ENCODE measurements around the gene ETV7. TPM values are rescaled to one million over a fixed set of nuclear protein-coding genes. Genes with fewer than 3 reads are reported as not detected.

ETV7 gene
- total RNA-seq, 1 donor from 2014 or later, result not detected

- H3K9me3 ChIP-seq (ENCODE audit: control insufficient read depth in 3 of 3, low read length in 3 of 3), result no peaks in the 10 kb centered on the region
- H3K4me3 ChIP-seq (ENCODE audit: low read length in 3 of 3), result no peak overlapping the region
- no peak overlapping the region for H3K27ac ChIP-seq (ENCODE audit: low read depth, low read length)
- no peaks in the 10 kb centered on the region for H3K4me1 ChIP-seq (ENCODE audit: control insufficient read depth in 3 of 3, insufficient read depth in 3 of 3, low read length in 3 of 3)
- peaks cover 0 to 11% (median 6%) of the 10 kb centered on the region in 3 donors for H3K27me3 ChIP-seq (ENCODE audit: control insufficient read depth in 3 of 3, insufficient read depth in 3 of 3, low read length in 3 of 3)
- no peak overlapping the region for H3K9ac ChIP-seq (ENCODE audit: low read depth in 1 of 3, low read length in 3 of 3)
- no peaks in the 10 kb centered on the region for H3K36me3 ChIP-seq (ENCODE audit: control insufficient read depth in 3 of 3, insufficient read depth in 3 of 3, low read length in 3 of 3)
Measured at GRCh38 chr6:36376742-36377141, 10.7 kb downstream of the ETV7 start.

DNA sequence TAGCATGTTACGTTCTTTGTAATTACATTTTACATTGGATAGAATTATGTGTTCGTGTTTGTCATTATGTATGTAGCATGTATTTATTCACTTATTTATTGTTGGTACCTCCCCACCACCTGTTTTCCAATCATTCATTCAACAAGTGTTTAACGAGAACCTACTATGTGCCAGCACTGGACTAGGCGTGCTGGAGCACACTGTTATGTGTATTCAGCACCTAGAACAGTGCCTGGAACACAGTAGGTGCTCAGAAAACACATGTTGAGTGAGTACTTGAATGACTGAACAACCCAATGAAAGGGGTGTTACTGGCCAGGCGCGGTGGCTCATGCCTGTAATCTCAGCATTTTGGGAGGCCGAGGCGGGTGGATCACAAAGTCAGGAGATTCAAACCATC lies 11.3 kb downstream of the ETV7 start:
- no peak overlapping the region for H3K27ac ChIP-seq (ENCODE audit: low read depth, low read length)
- H3K4me3 ChIP-seq (ENCODE audit: low read length in 3 of 3), result no peak overlapping the region
- no peaks in the 10 kb centered on the region for H3K36me3 ChIP-seq (ENCODE audit: control insufficient read depth in 3 of 3, insufficient read depth in 3 of 3, low read length in 3 of 3)
- peaks cover 0 to 11% (median 6%) of the 10 kb centered on the region in 3 donors for H3K27me3 ChIP-seq (ENCODE audit: control insufficient read depth in 3 of 3, insufficient read depth in 3 of 3, low read length in 3 of 3)
- H3K9me3 ChIP-seq (ENCODE audit: control insufficient read depth in 3 of 3, low read length in 3 of 3), result no peaks in the 10 kb centered on the region
- no peaks in the 10 kb centered on the region for H3K4me1 ChIP-seq (ENCODE audit: control insufficient read depth in 3 of 3, insufficient read depth in 3 of 3, low read length in 3 of 3)
- no peak overlapping the region for H3K9ac ChIP-seq (ENCODE audit: low read depth in 1 of 3, low read length in 3 of 3)

DNA sequence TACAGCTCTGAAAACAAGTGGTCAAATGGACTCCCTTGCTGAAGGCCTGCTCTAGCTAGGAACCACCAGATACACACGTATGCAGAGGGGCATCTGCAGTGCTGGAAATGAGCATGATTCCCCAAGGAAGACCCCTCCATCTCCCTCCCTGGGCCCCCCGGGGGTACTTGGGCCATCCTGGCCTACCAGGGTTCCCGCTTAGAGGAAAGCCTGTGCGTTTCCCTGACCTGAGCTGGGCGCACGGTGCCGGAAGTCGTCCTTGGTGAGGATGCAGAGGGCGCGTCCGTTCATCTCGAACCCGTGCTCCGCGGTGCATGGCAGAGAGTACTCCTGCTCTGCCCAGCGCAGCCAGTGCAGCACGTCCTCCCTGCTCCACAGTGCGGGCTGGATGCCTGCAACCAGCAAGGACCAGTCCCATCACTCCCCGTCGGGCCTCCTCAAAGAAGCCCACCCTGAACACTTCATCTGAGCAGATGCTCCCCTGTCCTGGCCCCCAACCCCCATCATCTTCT lies 11.8 kb downstream of the ETV7 start:
- peaks cover 0 to 11% (median 6%) of the 10 kb centered on the region in 3 donors for H3K27me3 ChIP-seq (ENCODE audit: control insufficient read depth in 3 of 3, insufficient read depth in 3 of 3, low read length in 3 of 3)

GRCh38 chr6:36374972-36375371 lies 12.5 kb downstream of the ETV7 start:
- Histone ChIP-seq H3K4me3 (ENCODE audit: low read length in 3 of 3) (no peak overlapping the region), H3K4me1 (ENCODE audit: control insufficient read depth in 3 of 3, insufficient read depth in 3 of 3, low read length in 3 of 3) (no peaks in the 10 kb centered on the region), H3K9ac (ENCODE audit: low read depth in 1 of 3, low read length in 3 of 3) (no peak overlapping the region), H3K27me3 (ENCODE audit: control insufficient read depth in 3 of 3, insufficient read depth in 3 of 3, low read length in 3 of 3) (peaks cover 0 to 11% (median 6%) of the 10 kb centered on the region in 3 donors), H3K9me3 (ENCODE audit: control insufficient read depth in 3 of 3, low read length in 3 of 3) (no peaks in the 10 kb centered on the region), H3K27ac (ENCODE audit: low read depth, low read length) (no peak overlapping the region), H3K36me3 (ENCODE audit: control insufficient read depth in 3 of 3, insufficient read depth in 3 of 3, low read length in 3 of 3) (no peaks in the 10 kb centered on the region)

More for the DNA sequence above, 11.8 kb downstream of the ETV7 start:
- no peaks in the 10 kb centered on the region for H3K4me1 ChIP-seq (ENCODE audit: control insufficient read depth in 3 of 3, insufficient read depth in 3 of 3, low read length in 3 of 3)
- H3K36me3 ChIP-seq (ENCODE audit: control insufficient read depth in 3 of 3, insufficient read depth in 3 of 3, low read length in 3 of 3), result no peaks in the 10 kb centered on the region
- H3K27ac ChIP-seq (ENCODE audit: low read depth, low read length), result no peak overlapping the region
- H3K9me3 ChIP-seq (ENCODE audit: control insufficient read depth in 3 of 3, low read length in 3 of 3), result no peaks in the 10 kb centered on the region
- no peak overlapping the region for H3K9ac ChIP-seq (ENCODE audit: low read depth in 1 of 3, low read length in 3 of 3)
- no peak overlapping the region for H3K4me3 ChIP-seq (ENCODE audit: low read length in 3 of 3)

GRCh38 chr6:36374194-36374593 lies 13.3 kb downstream of the ETV7 start:
- Histone ChIP-seq H3K27ac (ENCODE audit: low read depth, low read length) (no peak overlapping the region), H3K4me1 (ENCODE audit: control insufficient read depth in 3 of 3, insufficient read depth in 3 of 3, low read length in 3 of 3) (peaks cover 3 to 6% (median 5%) of the 10 kb centered on the region in 3 donors), H3K9me3 (ENCODE audit: control insufficient read depth in 3 of 3, low read length in 3 of 3) (no peaks in the 10 kb centered on the region), H3K36me3 (ENCODE audit: control insufficient read depth in 3 of 3, insufficient read depth in 3 of 3, low read length in 3 of 3) (no peaks in the 10 kb centered on the region), H3K4me3 (ENCODE audit: low read length in 3 of 3) (no peak overlapping the region), H3K27me3 (ENCODE audit: control insufficient read depth in 3 of 3, insufficient read depth in 3 of 3, low read length in 3 of 3) (peaks cover 0 to 11% (median 6%) of the 10 kb centered on the region in 3 donors), H3K9ac (ENCODE audit: low read depth in 1 of 3, low read length in 3 of 3) (no peak overlapping the region)

DNA sequence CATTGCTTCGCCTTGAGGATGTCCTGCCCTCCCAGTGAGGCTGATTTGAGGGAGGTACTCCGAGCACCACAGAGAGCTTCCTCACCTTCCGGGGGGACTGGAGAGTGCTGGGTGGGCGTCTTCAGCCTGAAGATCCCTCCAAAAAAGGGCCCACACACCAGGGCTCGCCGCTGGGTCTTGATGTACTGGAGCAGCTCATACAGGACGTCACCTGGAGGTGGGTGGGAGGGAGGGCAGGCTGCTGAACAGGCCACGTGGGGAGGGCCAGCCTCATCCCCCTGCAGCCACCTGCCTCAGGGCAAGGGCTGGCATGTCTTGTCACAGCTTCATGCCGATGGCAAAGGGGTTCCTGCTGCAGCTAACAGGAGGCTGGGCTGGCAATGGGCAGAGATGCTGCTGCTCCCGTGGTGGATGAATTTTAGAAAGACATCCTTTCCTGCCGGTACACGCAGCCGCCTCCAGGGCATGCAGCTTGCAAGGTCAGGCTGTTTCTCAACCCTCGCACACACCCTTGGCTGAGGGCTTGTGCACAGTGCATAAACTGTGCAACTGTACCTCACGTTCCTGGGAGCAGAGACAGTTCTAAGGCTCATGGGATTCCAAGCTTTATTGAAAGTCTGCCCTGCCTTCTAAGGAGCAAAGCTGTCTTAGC lies 14.0 kb downstream of the ETV7 start:
- Histone ChIP-seq H3K36me3 (ENCODE audit: control insufficient read depth in 3 of 3, insufficient read depth in 3 of 3, low read length in 3 of 3) (no peaks in the 10 kb centered on the region), H3K27ac (ENCODE audit: low read depth, low read length) (no peak overlapping the region), H3K27me3 (ENCODE audit: control insufficient read depth in 3 of 3, insufficient read depth in 3 of 3, low read length in 3 of 3) (peaks cover 0 to 11% (median 6%) of the 10 kb centered on the region in 3 donors), H3K9me3 (ENCODE audit: control insufficient read depth in 3 of 3, low read length in 3 of 3) (no peaks in the 10 kb centered on the region), H3K4me1 (ENCODE audit: control insufficient read depth in 3 of 3, insufficient read depth in 3 of 3, low read length in 3 of 3) (peaks cover 7 to 13% (median 10%) of the 10 kb centered on the region in 3 donors), H3K4me3 (ENCODE audit: low read length in 3 of 3) (no peak overlapping the region), H3K9ac (ENCODE audit: low read depth in 1 of 3, low read length in 3 of 3) (no peak overlapping the region)

DNA sequence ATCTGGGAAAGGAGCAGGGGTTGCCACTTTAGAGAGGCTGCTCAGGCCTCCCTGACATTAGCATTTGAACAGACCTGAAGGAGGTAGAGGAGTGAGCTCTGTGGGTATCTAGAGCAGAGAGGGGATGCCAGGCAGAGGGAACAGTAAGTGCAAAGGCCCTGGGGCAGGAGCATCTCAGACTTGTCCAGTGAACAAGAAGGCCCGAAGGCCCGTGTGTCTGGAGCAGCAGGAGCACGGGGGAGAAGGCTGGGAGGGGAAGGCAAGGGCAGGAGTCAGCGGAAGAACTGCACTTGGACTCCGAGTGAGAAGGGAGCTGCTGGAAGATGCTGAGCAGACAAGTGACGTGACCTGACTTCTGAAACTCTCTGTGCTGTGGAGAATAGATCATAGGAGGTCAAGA lies 15.4 kb downstream of the ETV7 start:
- H3K27me3 ChIP-seq (ENCODE audit: control insufficient read depth in 3 of 3, insufficient read depth in 3 of 3, low read length in 3 of 3), result peaks cover 0 to 11% (median 6%) of the 10 kb centered on the region in 3 donors
- no peaks in the 10 kb centered on the region for H3K36me3 ChIP-seq (ENCODE audit: control insufficient read depth in 3 of 3, insufficient read depth in 3 of 3, low read length in 3 of 3)

GRCh38 chr6:36371211-36371610 lies 16.3 kb downstream of the ETV7 start:
- no peak overlapping the region for H3K9ac ChIP-seq (ENCODE audit: low read depth in 1 of 3, low read length in 3 of 3)

More for the DNA sequence above, 15.4 kb downstream of the ETV7 start:
- H3K9me3 ChIP-seq (ENCODE audit: control insufficient read depth in 3 of 3, low read length in 3 of 3), result no peaks in the 10 kb centered on the region
- H3K9ac ChIP-seq (ENCODE audit: low read depth in 1 of 3, low read length in 3 of 3), result no peak overlapping the region
- no peak overlapping the region for H3K27ac ChIP-seq (ENCODE audit: low read depth, low read length)
- H3K4me1 ChIP-seq (ENCODE audit: control insufficient read depth in 3 of 3, insufficient read depth in 3 of 3, low read length in 3 of 3), result peaks cover 7 to 15% (median 12%) of the 10 kb centered on the region in 3 donors
- no peak overlapping the region for H3K4me3 ChIP-seq (ENCODE audit: low read length in 3 of 3)

GRCh38 chr6:36370638-36371037 lies 16.8 kb downstream of the ETV7 start:
- Histone ChIP-seq H3K9me3 (ENCODE audit: control insufficient read depth in 3 of 3, low read length in 3 of 3) (no peaks in the 10 kb centered on the region), H3K36me3 (ENCODE audit: control insufficient read depth in 3 of 3, insufficient read depth in 3 of 3, low read length in 3 of 3) (no peaks in the 10 kb centered on the region), H3K4me3 (ENCODE audit: low read length in 3 of 3) (no peak overlapping the region), H3K27ac (ENCODE audit: low read depth, low read length) (no peak overlapping the region), H3K9ac (ENCODE audit: low read depth in 1 of 3, low read length in 3 of 3) (no peak overlapping the region), H3K27me3 (ENCODE audit: control insufficient read depth in 3 of 3, insufficient read depth in 3 of 3, low read length in 3 of 3) (peaks cover 0 to 11% (median 6%) of the 10 kb centered on the region in 3 donors), H3K4me1 (ENCODE audit: control insufficient read depth in 3 of 3, insufficient read depth in 3 of 3, low read length in 3 of 3) (peaks cover 7 to 15% (median 12%) of the 10 kb centered on the region in 3 donors)

More at GRCh38 chr6:36371211-36371610, 16.3 kb downstream of the ETV7 start:
- Histone ChIP-seq H3K4me1 (ENCODE audit: control insufficient read depth in 3 of 3, insufficient read depth in 3 of 3, low read length in 3 of 3) (peaks cover 7 to 15% (median 12%) of the 10 kb centered on the region in 3 donors), H3K9me3 (ENCODE audit: control insufficient read depth in 3 of 3, low read length in 3 of 3) (no peaks in the 10 kb centered on the region), H3K4me3 (ENCODE audit: low read length in 3 of 3) (no peak overlapping the region), H3K36me3 (ENCODE audit: control insufficient read depth in 3 of 3, insufficient read depth in 3 of 3, low read length in 3 of 3) (no peaks in the 10 kb centered on the region), H3K27ac (ENCODE audit: low read depth, low read length) (no peak overlapping the region), H3K27me3 (ENCODE audit: control insufficient read depth in 3 of 3, insufficient read depth in 3 of 3, low read length in 3 of 3) (peaks cover 0 to 11% (median 6%) of the 10 kb centered on the region in 3 donors)

Measured in skeletal muscle tissue (tissue), 4 donors.